HG03060 (cell line): ENCODE data around the gene COL5A2.

Experiments used
- ATAC-seq: cut with Tn5 transposase; IDR thresholded peaks from one replicate; pipeline ENCODE4 v1.9.1; 2021; ENCODE audit warnings: low read depth, moderate number of reproducible peaks; ENCODE audit not compliant: unreplicated experiment

Gene COL5A2

DNA sequence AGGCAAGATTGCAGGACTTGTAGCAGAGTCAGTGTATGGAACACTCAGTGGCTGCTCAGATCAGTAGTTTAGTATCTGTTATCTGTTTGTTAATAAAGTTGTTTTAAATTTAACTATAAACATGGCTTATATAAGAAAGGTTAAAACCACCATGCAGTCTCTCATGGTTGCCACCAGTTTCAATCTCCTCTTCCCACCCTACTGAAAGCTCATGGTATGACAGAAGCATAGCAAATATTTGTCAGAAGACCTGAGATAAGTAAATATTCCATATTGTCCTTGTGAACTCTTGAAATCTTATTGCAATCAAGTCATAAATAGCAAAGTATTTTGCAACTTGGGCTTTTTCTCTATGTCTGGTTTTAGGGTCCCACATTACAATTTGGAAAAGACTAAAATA is 2.1 kb upstream of the COL5A2 start:
- no peak for ATAC-seq

- no peak for ATAC-seq
Observed at GRCh38 chr2:189178726-189179569, 613 bp downstream of the COL5A2 start.

GRCh38 chr2:189178054-189178453 is 1.5 kb downstream of the COL5A2 start:
- ATAC-seq, result no peak

DNA sequence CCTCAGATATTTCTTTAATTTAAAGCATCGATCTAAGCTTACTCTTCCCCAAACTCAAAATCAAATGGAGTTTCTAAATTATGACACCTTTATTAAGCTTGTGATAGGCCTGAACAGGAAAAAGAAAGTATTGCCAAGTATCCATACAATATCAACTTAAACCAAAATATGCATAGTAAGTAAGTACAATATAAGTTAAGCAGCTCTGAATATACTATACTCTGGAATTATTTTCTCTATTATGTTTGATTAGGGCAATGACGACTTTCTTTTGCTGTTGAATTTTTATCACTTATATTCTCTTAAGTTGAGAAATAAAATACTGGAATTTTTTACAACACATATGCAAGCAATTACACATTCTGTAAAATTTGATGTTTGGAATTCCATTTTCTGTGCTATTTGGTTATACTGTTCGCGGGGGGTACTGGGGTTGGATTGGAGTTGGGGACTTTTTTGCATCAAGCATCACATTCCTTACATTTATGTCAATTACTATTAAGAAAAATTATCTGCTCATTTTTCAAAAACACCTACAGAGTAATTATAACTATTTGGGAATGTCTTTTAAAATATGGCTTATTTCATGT is 2.2 kb downstream of the COL5A2 start:
- no peak for ATAC-seq

DNA sequence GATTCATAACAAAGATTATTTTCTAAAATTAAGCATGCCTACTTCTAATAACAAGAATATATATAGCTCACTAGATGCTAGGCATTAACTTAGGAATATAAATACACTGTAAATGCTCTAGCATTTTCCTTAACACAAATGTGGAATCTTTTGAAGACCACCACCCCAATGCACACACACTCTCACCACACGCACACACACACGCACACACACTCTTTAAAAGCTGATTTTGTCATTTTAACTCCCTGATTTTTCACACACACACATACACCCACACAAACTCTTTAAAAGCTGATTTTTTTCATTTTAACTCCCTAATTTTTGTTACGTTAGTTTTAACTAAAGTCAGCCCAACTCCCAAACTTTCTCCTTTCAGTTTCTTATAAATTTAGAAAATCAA is 3.0 kb downstream of the COL5A2 start:
- ATAC-seq, result no peak

GRCh38 chr2:189175869-189176433 is 3.6 kb downstream of the COL5A2 start:
- ATAC-seq, result no peak

DNA sequence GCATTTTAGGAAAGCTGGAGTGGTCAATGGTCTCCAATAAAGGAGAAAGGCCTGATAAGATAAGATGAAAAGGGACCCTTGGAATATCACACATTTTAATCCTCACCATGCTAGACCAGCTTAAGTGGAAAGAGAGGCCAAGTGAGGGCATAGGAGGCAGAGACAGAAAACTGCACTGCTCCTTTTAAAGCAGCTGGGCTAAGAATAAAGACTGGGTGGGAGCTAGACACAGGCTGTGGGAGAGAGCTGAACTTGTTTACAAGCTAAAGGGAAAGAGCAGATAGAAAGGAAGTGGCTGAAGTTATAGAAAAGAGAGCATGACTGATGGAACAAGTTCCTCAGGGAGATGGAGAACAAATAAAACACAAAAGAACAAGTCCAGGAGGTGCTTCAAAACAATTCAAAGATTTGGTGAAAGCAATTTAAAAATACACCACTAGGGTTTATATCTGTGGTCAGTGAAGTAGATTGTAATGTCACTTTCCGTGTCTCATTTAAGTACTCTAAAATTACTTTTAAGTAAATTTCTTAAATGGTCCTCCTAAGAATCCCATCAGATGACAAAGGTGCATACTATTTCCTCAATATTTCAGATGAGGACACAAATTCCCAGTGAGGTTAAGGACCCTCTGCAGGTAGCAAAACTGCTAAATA is 7.5 kb downstream of the COL5A2 start:
- no peak for ATAC-seq

DNA sequence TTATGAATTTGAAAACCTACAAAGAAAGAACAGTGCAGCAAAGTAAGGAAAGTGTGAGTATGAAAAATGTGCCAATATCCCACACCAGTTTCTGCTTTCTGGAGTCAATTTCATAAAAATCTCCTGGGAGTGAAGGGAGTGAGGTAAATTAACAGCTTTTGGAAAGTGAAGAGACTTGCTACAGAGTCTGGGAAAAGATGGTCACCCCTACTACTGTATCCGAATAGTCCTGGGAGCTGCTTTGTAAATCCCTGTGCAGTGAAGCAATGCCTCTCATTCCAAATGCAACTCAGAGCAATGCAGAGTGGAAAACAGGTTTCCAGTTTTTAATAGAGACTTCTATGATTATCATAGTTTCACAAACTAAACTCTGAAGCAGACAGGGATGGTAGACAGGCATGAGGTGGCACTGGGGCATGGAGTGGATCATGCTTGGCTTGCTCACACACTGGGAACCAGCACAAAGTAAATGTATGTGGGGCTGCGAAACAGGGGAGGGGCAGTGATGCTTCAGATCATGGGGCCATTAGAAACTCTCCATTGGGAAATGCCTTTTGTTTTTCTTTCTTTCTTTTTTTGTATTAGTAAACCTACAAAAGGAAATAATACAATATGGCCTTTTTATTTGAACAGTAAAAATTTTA is 10.6 kb downstream of the COL5A2 start:
- ATAC-seq, result no peak

DNA sequence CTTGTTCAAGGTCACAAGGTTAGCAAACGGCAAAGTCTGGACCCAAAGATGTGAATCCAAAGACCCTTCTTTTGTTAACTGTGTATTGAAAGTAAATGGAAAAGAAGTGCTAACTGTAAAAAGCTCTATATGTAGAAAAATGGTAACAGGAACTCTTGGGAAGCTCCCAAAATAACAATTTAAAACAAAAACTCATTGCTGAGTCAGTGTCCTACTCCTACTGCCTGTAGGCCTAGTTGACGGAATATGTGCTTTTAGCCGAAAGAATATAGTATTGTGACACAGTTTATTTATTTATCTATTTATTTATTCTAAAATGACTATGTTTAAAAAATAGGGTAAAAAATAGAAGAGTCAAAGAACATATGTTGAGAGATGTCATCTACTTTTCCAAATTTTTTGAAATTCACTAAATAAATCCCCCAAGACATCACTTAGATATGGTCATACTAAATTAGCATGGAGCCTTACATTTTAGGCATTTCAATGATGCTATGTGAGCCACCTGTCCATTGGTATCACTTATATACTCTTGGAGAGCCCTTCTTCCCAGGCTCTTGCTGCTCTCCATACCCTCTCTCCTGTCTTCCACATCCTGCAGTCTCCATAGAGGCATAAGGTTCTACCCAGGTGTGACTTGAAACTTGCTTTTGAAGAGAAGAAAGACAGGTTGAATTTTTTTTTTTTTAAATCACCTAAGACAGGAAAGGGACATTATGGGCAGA is 13.7 kb downstream of the COL5A2 start:
- ATAC-seq, result no peak

GRCh38 chr2:189164746-189165145 is 14.8 kb downstream of the COL5A2 start:
- ATAC-seq, result no peak

DNA sequence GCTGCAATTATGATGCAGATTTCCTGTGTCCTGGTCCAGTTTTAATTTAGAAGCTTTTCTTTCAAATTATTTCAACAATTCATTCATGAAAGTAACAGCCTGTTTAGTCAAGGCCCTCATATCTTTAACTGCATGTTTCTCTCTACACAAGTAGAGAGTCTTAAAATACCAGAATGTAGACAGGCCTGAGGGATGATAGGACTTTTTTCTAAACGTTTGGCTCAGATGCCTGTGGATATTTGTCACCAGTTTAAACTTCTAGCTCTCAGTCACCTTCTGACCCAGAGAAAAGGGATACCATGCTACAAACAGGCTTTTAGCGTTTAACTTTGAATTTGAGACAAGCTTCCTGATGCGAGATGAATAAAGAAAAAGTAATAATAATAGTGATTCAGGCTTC is 15.7 kb downstream of the COL5A2 start:
- no peak for ATAC-seq

- no peak for ATAC-seq
Observed at GRCh38 chr2:189162566-189162965, 17.0 kb downstream of the COL5A2 start.

DNA sequence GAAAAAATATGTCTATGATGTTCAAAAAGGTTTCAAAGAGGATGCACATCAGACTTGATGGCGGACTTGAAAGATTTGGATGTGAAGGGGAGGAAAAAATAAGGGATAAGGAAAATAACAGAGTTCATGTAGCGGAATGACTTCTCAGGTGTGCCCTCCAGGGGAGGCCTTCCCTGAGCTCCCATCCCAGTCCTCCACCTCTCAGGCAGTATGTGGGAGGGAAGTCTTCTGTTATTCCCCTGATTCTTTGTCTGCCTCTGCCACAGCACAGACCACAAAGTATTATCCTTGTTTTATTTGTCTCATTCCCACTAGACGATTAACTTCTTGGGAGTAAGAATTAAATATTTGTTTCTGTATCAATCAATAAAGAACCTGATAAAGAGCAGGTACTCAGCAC is 17.7 kb downstream of the COL5A2 start:
- ATAC-seq, result no peak

- ATAC-seq, result no peak
Observed at GRCh38 chr2:189159717-189160116, 19.8 kb downstream of the COL5A2 start.

DNA sequence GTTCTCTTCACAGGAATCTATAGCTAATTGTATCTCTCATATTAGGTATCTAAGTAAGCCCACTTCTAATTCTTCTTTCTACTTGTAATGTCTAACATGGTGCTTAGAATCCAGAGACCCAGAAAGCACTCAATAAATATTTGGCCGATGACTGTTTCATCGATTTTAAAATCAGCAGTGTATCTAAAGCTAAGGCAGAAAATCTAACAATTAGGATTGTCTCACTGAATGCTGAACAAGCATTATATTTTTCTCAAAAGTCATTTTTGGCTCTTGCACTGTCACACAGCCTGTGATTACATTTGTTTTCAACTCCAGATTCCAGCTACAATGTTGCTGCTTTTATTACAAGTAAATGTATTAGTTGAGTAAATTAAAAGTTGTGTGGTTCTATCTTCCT is 20.3 kb downstream of the COL5A2 start:
- no peak for ATAC-seq

DNA sequence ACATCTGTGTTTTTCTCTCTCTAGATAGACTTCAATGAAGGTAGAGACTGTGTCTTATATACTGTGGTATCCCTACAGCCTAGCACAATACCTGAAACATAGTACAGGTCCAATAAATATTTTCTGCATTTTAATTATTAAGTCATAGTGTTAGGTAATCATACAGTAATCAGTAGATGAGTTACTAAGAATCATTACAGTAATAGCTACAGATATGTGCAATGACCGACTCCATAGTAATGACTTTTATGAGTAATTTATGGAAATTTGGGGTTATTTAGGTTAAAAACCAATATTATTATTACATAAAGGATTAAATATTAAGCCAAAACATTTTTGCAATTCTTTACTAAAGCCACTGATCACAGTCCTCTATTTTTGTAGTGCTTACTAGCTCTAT is 21.6 kb downstream of the COL5A2 start:
- no peak for ATAC-seq

DNA sequence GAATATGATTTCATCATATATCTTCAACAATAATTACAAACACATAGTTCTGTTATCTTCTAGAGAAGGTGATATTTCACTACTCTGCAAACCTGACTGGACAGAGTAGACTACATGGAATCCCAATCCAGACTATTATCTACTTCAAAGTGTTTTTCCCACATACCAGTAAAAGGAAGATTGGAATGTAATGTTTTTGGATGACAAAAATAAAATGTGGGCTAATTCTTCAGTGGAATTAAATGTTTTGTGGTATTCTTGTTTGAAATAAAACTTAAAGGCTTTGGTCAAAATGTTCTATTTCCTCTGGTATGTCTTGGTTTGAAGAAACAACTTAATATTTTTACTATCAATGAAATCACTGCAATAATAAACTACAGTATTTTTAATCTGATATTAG is 22.1 kb downstream of the COL5A2 start:
- no peak for ATAC-seq

- ATAC-seq, result no peak
Observed at GRCh38 chr2:189155795-189156194, 23.8 kb downstream of the COL5A2 start.

DNA sequence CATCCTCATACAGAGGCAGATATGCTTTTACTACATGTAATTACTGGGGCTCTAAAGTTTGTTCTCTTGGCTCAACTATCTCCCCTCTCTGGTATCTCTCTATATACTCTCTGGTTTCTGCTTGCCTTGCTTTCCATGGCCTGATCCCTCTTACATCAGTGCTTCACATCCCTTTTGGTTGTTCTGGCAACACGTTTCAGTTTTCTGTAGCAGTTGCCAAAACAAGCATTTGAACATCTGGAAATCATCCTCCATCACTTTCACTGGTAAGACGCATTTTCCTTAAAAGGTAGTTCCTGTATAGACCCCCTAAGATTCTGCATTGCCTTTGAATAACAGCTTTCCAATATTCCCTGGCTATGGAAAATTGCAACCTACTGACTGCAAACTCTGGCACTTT is 25.9 kb downstream of the COL5A2 start:
- no peak for ATAC-seq

DNA sequence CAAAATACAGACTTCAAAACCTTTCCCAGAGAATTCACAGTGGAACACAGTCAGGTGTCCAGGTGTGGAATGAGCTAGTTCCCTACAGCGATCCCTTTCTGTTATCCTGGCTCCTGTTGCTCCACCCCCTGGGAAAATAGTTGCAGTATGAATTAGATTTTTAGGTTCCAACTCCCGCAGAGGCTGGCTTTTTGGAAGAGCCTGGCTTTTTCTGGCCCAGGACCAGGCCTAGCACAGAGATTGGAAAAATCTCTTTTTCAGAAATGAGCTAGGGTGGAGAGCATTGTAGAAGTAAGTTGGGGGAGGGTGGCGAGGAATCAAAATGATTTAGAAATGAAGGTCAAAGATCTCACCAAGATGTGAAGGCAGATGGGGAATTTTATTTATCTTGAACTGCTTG is 27.1 kb downstream of the COL5A2 start:
- no peak for ATAC-seq
